Measurements from ENCODE around the gene SHE. TPM values are rescaled to one million over a fixed set of nuclear protein-coding genes. Genes with fewer than 3 reads are reported as not detected.
A peak's percentile ranks its signal among the peaks of the same experiment; 100 is the strongest.

SHE gene
- total and polyA plus RNA-seq, 10 of the 15 experiments (the other 5 are each of a cell fraction or from before 2014, with no cell fraction given) = under 0.01 to 0.05 (median 0.03) TPM; not detected in 3

DNA sequence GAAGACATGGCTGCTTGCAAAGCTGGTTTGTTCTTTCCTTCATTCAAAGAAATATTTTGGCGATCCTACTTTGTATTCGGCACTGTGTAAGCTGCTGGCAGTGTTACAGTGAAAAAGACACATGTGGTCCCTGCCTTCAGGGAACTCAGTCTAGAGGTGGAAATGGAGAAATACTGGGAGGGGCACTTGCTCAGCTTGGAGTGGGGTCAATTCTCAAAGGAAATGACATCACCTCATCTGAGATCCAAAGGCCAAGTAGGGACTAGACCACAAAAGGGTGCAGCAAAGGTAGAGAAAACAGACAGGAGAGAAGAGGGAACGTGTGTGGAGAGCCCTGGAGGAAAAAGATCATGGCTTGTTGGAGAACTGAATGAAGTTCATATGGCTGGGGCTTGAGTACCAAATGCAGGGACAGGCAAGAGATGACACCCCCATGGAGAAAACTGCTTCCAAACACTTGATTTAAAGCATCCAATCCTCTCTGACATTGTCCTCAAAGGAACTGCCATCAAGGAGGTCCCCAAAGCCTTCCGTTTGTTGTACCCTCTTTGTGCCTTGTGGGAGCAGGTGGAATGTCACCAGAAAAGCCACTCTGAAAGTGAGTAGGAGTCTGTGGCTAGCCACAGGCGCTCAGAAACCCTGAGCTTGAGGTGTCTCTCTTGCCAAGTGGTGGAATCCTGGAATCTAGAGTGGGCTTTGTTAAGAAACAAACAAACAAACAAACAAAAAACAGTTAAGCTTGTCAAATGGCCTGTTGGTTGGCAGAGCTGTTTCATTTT, 48.4 kb downstream of the SHE start:
- Histone ChIP-seq H4K20me1 (ENCODE audit: control insufficient read depth, insufficient read depth) (no peaks in the 10 kb centered on the region), H2AFZ (ENCODE audit: control insufficient read depth, low read depth, low read length) (no peak overlapping the region), H3K79me2 (ENCODE audit: control insufficient read depth, insufficient read depth, low read length) (no peaks in the 10 kb centered on the region), H3K4me2 (ENCODE audit: control insufficient read depth, insufficient read depth) (no peak overlapping the region), H3K36me3 (ENCODE audit: control insufficient read depth in 2 of 2, insufficient read depth in 2 of 2, low read length in 1 of 2) (peaks cover 0 to 3% of the 10 kb centered on the region in 2 experiments; a peak in 1 of 4 replicates), H3K4me1 (ENCODE audit: control insufficient read depth, insufficient read depth, low read length) (peaks cover 11% of the 10 kb centered on the region; the same call in 1 of the 2 replicates), H3K4me3 (no peak overlapping the region), H3K9ac (ENCODE audit: control insufficient read depth, insufficient read depth, low read length) (no peak overlapping the region), H3K9me3 (replicated peaks; ENCODE audit: control insufficient read depth, insufficient read depth, low read length) (no peaks in the 10 kb centered on the region), H3K27ac (ENCODE audit: control insufficient read depth, insufficient read depth) (no peak overlapping the region), H3K27me3 (replicated peaks in 1 of 2; ENCODE audit: control insufficient read depth in 2 of 2, insufficient read depth in 2 of 2, low read length in 1 of 2) (no peaks in the 10 kb centered on the region)
- in situ Hi-C loops (cut with MboI) = no loop called here
- DNase-seq (ENCODE audit: low read depth, low spot score) = no peak
- FAIRE-seq = no peak
- no peak; the same call in 1 of the 3 replicates for ATAC-seq
- 39% methylated on average over 5 of the region's 5 CpGs for WGBS (ENCODE audit: insufficient coverage, insufficient replicate concordance, low lambda C conversion rate, missing lambda C conversion rate)
- SMC1A ChIA-PET (ENCODE audit: uncharacterized antibody, unreplicated experiment) = interaction anchor here (0.7 to 2.1 kb wide), 10 partner anchors 10 to 101 kb away, joined by 3 to 5 read pairs (median 3); partner anchors contain the start of gene IL6R
- POLR2A ChIA-PET = interaction anchor here (0.6 kb wide), 2 partner anchors 41 to 280 kb away, joined by 3 to 5 read pairs; no protein-coding TSS in a partner anchor
- TF ChIP-seq IKZF2 (IDR thresholded peaks at IDR 0.05) (peak; percentile 28 to 36; a peak in 2 of 4 replicates), ZNF207 (IDR thresholded peaks at IDR 0.05; ENCODE audit: borderline replicate concordance) (no peak), CBFB (IDR thresholded peaks at IDR 0.05; ENCODE audit: low read depth) (peak; percentile 56; the same call in 1 of the 2 replicates), IKZF1 (conservative IDR thresholded peaks at IDR 0.05) (peak; percentile 55; the same call in 1 of the 2 replicates), CEBPB (IDR thresholded peaks at IDR 0.05; ENCODE audit: borderline replicate concordance in 1 of 2, low read depth in 2 of 2, low read length in 2 of 2) (no peak), RUNX3 (IDR thresholded peaks at IDR 0.05; ENCODE audit: low read length) (peak; percentile 87), ATF7 (IDR thresholded peaks at IDR 0.05; ENCODE audit: low read depth) (0 out of 2 replicates have a peak, but pooled peaks have one; percentile 17)
- TF ChIP-seq, protein P1, sequence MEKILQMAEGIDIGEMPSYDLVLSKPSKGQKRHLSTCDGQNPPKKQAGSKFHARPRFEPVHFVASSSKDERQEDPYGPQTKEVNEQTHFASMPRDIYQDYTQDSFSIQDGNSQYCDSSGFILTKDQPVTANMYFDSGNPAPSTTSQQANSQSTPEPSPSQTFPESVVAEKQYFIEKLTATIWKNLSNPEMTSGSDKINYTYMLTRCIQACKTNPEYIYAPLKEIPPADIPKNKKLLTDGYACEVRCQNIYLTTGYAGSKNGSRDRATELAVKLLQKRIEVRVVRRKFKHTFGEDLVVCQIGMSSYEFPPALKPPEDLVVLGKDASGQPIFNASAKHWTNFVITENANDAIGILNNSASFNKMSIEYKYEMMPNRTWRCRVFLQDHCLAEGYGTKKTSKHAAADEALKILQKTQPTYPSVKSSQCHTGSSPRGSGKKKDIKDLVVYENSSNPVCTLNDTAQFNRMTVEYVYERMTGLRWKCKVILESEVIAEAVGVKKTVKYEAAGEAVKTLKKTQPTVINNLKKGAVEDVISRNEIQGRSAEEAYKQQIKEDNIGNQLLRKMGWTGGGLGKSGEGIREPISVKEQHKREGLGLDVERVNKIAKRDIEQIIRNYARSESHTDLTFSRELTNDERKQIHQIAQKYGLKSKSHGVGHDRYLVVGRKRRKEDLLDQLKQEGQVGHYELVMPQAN (conservative IDR thresholded peaks at IDR 0.05) = no peak
- intact Hi-C loops (cut with micrococcal nuclease; ENCODE audit: unreplicated experiment) = no loop called here
- RAD21 ChIA-PET (ENCODE audit: unreplicated experiment) = interaction anchor here (0.6 to 0.7 kb wide), 3 partner anchors 10 to 14 kb away, joined by 3 to 4 read pairs (median 4); no protein-coding TSS in a partner anchor
- BruUV-seq (replicated peaks) = TSS peak; percentile 45
- CTCF ChIA-PET = interaction anchor here (0.6 to 1.7 kb wide), 7 partner anchors 11 to 101 kb away, joined by 3 to 6 read pairs (median 4); no protein-coding TSS in a partner anchor

All from GM12878 (cell line).